HG02610 (cell line): ENCODE results near the gene GABRR3.
A peak's percentile ranks its signal among the peaks of the same experiment; 100 is the strongest.
"Not testable (repeated sequence)": the region's sequence is repeated elsewhere in the genome, so short reads cannot be mapped to it uniquely, and the experiment has no call there.

ENCODE experiments used
- ATAC-seq: cut with Tn5 transposase; IDR thresholded peaks from one replicate; pipeline ENCODE4 v1.9.1; 2021; ENCODE audit warnings: mild to moderate bottlenecking, moderate library complexity; ENCODE audit not compliant: unreplicated experiment

The GABRR3 gene

GRCh38 chr3:98022978-98023820 lies 11.9 kb downstream of the GABRR3 start:
- peak; percentile 75 for ATAC-seq

GRCh38 chr3:98021830-98022560 lies 13.1 kb downstream of the GABRR3 start:
- no peak for ATAC-seq

- no peak for ATAC-seq
Measured at GRCh38 chr3:98020412-98020811, 14.7 kb downstream of the GABRR3 start.

- ATAC-seq = no peak
Measured at GRCh38 chr3:98018301-98018700, 16.8 kb downstream of the GABRR3 start.

- ATAC-seq = no peak
Measured at GRCh38 chr3:98014268-98014585, 20.9 kb downstream of the GABRR3 start.

- ATAC-seq = no peak
Measured at GRCh38 chr3:98013411-98014267, 21.5 kb downstream of the GABRR3 start.

- ATAC-seq = no peak
Measured at GRCh38 chr3:98012979-98013378, 22.1 kb downstream of the GABRR3 start.

- not testable (repeated sequence) for ATAC-seq
Measured at GRCh38 chr3:98010883-98011449, 24.1 kb downstream of the GABRR3 start.

GRCh38 chr3:98010194-98010882 lies 24.8 kb downstream of the GABRR3 start:
- ATAC-seq = no peak

GRCh38 chr3:98008855-98009254 lies 26.3 kb downstream of the GABRR3 start:
- peak; percentile 60 for ATAC-seq

- ATAC-seq = no peak
Measured at GRCh38 chr3:98005438-98005837, 29.7 kb downstream of the GABRR3 start.

GRCh38 chr3:98004721-98005120 lies 30.4 kb downstream of the GABRR3 start:
- ATAC-seq = no peak

- ATAC-seq = no peak
Measured at GRCh38 chr3:98003306-98003969, 31.7 kb downstream of the GABRR3 start.

- ATAC-seq = no peak
Measured at GRCh38 chr3:98002717-98003116, 32.4 kb downstream of the GABRR3 start.

GRCh38 chr3:97999994-98000393 lies 35.1 kb downstream of the GABRR3 start:
- ATAC-seq = no peak

- no peak for ATAC-seq
Measured at GRCh38 chr3:97999103-97999502, 36.0 kb downstream of the GABRR3 start.

GRCh38 chr3:97996988-97997387 lies 38.1 kb downstream of the GABRR3 start:
- no peak for ATAC-seq

GRCh38 chr3:97994328-97994945 lies 40.7 kb downstream of the GABRR3 start:
- ATAC-seq = no peak

GRCh38 chr3:97993526-97993925 lies 41.6 kb downstream of the GABRR3 start:
- no peak for ATAC-seq
